ENCODE data around the gene MYEOV. TPM values are rescaled to one million over a fixed set of nuclear protein-coding genes. Genes with fewer than 3 reads are reported as not detected.

MYEOV gene
- total RNA-seq, 1 donor from 2014 or later: 0.21 TPM

- DNase-seq: peak; percentile 79
- intact Hi-C loops (cut with micrococcal nuclease): loop anchor here (1.0 to 5.0 kb wide), 9 partner anchors 13 to 456 kb away; partner anchors contain the start of gene CPT1A
- Mint-ChIP-seq H3K27me3 (peaks cover 2% of the 10 kb centered on the region), H3K4me1 (peaks cover 60% of the 10 kb centered on the region), H3K9me3 (peaks cover 4% of the 10 kb centered on the region), H3K36me3 (ENCODE audit: low read depth) (peaks cover 1% of the 10 kb centered on the region), H3K4me3 (peak overlapping the region; percentile 61), H3K27ac (peak overlapping the region; percentile 91)
Observed at GRCh38 chr11:69297787-69298266, 3.9 kb downstream of the MYEOV start.

- DNase-seq: peak; percentile 79
- H3K4me3 Mint-ChIP-seq: peak overlapping the region; percentile 61
- H3K9me3 Mint-ChIP-seq: peaks cover 4% of the 10 kb centered on the region
- peaks cover 59% of the 10 kb centered on the region for H3K4me1 Mint-ChIP-seq
- H3K27ac Mint-ChIP-seq: peak overlapping the region; percentile 91
- intact Hi-C loops (cut with micrococcal nuclease): loop anchor here (5.0 kb wide), 2 partner anchors 54 to 456 kb away; partner anchors contain the start of gene CPT1A
- peaks cover 1% of the 10 kb centered on the region for H3K36me3 Mint-ChIP-seq (ENCODE audit: low read depth)
- peaks cover 2% of the 10 kb centered on the region for H3K27me3 Mint-ChIP-seq
Observed at GRCh38 chr11:69298267-69299022, 4.5 kb downstream of the MYEOV start.

GRCh38 chr11:69299023-69299461 lies 5.1 kb downstream of the MYEOV start:
- peaks cover 2% of the 10 kb centered on the region for H3K27me3 Mint-ChIP-seq
- peaks cover 1% of the 10 kb centered on the region for H3K36me3 Mint-ChIP-seq (ENCODE audit: low read depth)
- H3K27ac Mint-ChIP-seq: peak overlapping the region; percentile 26
- H3K4me1 Mint-ChIP-seq: peaks cover 59% of the 10 kb centered on the region
- intact Hi-C loops (cut with micrococcal nuclease): loop anchor here (5.0 kb wide), 2 partner anchors 53 to 457 kb away; partner anchors contain the start of gene CPT1A
- H3K4me3 Mint-ChIP-seq: no peak overlapping the region
- H3K9me3 Mint-ChIP-seq: peaks cover 4% of the 10 kb centered on the region
- no peak for DNase-seq

GRCh38 chr11:69299572-69299971 lies 5.6 kb downstream of the MYEOV start:
- peaks cover 59% of the 10 kb centered on the region for H3K4me1 Mint-ChIP-seq
- peak overlapping the region; percentile 26 for H3K27ac Mint-ChIP-seq
- H3K27me3 Mint-ChIP-seq: peaks cover 2% of the 10 kb centered on the region
- DNase-seq: no peak
- H3K36me3 Mint-ChIP-seq (ENCODE audit: low read depth): peaks cover 1% of the 10 kb centered on the region
- no peak overlapping the region for H3K4me3 Mint-ChIP-seq
- intact Hi-C loops (cut with micrococcal nuclease): loop anchor here (5.0 kb wide), 2 partner anchors 53 to 457 kb away; partner anchors contain the start of gene CPT1A
- H3K9me3 Mint-ChIP-seq: peaks cover 4% of the 10 kb centered on the region

GRCh38 chr11:69300120-69301060 lies 6.4 kb downstream of the MYEOV start:
- H3K4me3 Mint-ChIP-seq: no peak overlapping the region
- intact Hi-C loops (cut with micrococcal nuclease): no loop called here
- H3K9me3 Mint-ChIP-seq: peaks cover 4% of the 10 kb centered on the region
- H3K27ac Mint-ChIP-seq: peak overlapping the region; percentile 60
- no peaks in the 10 kb centered on the region for H3K27me3 Mint-ChIP-seq
- peaks cover 56% of the 10 kb centered on the region for H3K4me1 Mint-ChIP-seq
- DNase-seq: no peak
- H3K36me3 Mint-ChIP-seq (ENCODE audit: low read depth): peaks cover 1% of the 10 kb centered on the region

- H3K27me3 Mint-ChIP-seq: no peaks in the 10 kb centered on the region
- intact Hi-C loops (cut with micrococcal nuclease): no loop called here
- peaks cover 50% of the 10 kb centered on the region for H3K4me1 Mint-ChIP-seq
- no peak for DNase-seq
- no peak overlapping the region for H3K4me3 Mint-ChIP-seq
- H3K36me3 Mint-ChIP-seq (ENCODE audit: low read depth): peaks cover 1% of the 10 kb centered on the region
- H3K27ac Mint-ChIP-seq: peak overlapping the region; percentile 60
- peaks cover 4% of the 10 kb centered on the region for H3K9me3 Mint-ChIP-seq
Observed at GRCh38 chr11:69301081-69301454, 7.1 kb downstream of the MYEOV start.

GRCh38 chr11:69301455-69302401 lies 7.8 kb downstream of the MYEOV start:
- no peak overlapping the region for H3K27ac Mint-ChIP-seq
- H3K27me3 Mint-ChIP-seq: no peaks in the 10 kb centered on the region
- intact Hi-C loops (cut with micrococcal nuclease): no loop called here
- H3K9me3 Mint-ChIP-seq: peaks cover 4% of the 10 kb centered on the region
- no peak overlapping the region for H3K4me3 Mint-ChIP-seq
- peaks cover 1% of the 10 kb centered on the region for H3K36me3 Mint-ChIP-seq (ENCODE audit: low read depth)
- no peak for DNase-seq
- peaks cover 45% of the 10 kb centered on the region for H3K4me1 Mint-ChIP-seq

GRCh38 chr11:69302447-69303020 lies 8.6 kb downstream of the MYEOV start:
- H3K4me1 Mint-ChIP-seq: peaks cover 37% of the 10 kb centered on the region
- no peaks in the 10 kb centered on the region for H3K27me3 Mint-ChIP-seq
- H3K36me3 Mint-ChIP-seq (ENCODE audit: low read depth): no peaks in the 10 kb centered on the region
- H3K4me3 Mint-ChIP-seq: no peak overlapping the region
- H3K9me3 Mint-ChIP-seq: no peaks in the 10 kb centered on the region
- intact Hi-C loops (cut with micrococcal nuclease): no loop called here
- no peak overlapping the region for H3K27ac Mint-ChIP-seq
- DNase-seq: no peak

GRCh38 chr11:69303427-69303826 lies 9.5 kb downstream of the MYEOV start:
- Mint-ChIP-seq H3K4me3 (no peak overlapping the region), H3K9me3 (no peaks in the 10 kb centered on the region), H3K4me1 (peaks cover 31% of the 10 kb centered on the region), H3K27me3 (no peaks in the 10 kb centered on the region), H3K27ac (no peak overlapping the region), H3K36me3 (ENCODE audit: low read depth) (no peaks in the 10 kb centered on the region)
- intact Hi-C loops (cut with micrococcal nuclease): no loop called here
- DNase-seq: no peak

- H3K4me3 Mint-ChIP-seq: no peak overlapping the region
- H3K36me3 Mint-ChIP-seq (ENCODE audit: low read depth): no peaks in the 10 kb centered on the region
- intact Hi-C loops (cut with micrococcal nuclease): no loop called here
- no peak overlapping the region for H3K27ac Mint-ChIP-seq
- H3K27me3 Mint-ChIP-seq: no peaks in the 10 kb centered on the region
- H3K9me3 Mint-ChIP-seq: no peaks in the 10 kb centered on the region
- no peak for DNase-seq
- H3K4me1 Mint-ChIP-seq: peaks cover 26% of the 10 kb centered on the region
Observed at GRCh38 chr11:69304258-69304657, 10.3 kb downstream of the MYEOV start.

GRCh38 chr11:69304686-69305085 lies 10.7 kb downstream of the MYEOV start:
- no peaks in the 10 kb centered on the region for H3K27me3 Mint-ChIP-seq
- H3K4me3 Mint-ChIP-seq: no peak overlapping the region
- H3K27ac Mint-ChIP-seq: no peak overlapping the region
- DNase-seq: no peak
- no peaks in the 10 kb centered on the region for H3K9me3 Mint-ChIP-seq
- H3K4me1 Mint-ChIP-seq: peaks cover 23% of the 10 kb centered on the region
- intact Hi-C loops (cut with micrococcal nuclease): no loop called here
- no peaks in the 10 kb centered on the region for H3K36me3 Mint-ChIP-seq (ENCODE audit: low read depth)

GRCh38 chr11:69305885-69306540 lies 12.1 kb downstream of the MYEOV start:
- no peak overlapping the region for H3K27ac Mint-ChIP-seq
- intact Hi-C loops (cut with micrococcal nuclease): no loop called here
- peaks cover 26% of the 10 kb centered on the region for H3K4me1 Mint-ChIP-seq

More at GRCh38 chr11:69305885-69306540, 12.1 kb downstream of the MYEOV start:
- no peak for DNase-seq
- Mint-ChIP-seq H3K36me3 (ENCODE audit: low read depth) (no peaks in the 10 kb centered on the region), H3K27me3 (no peaks in the 10 kb centered on the region), H3K9me3 (no peaks in the 10 kb centered on the region), H3K4me3 (no peak overlapping the region)

All from activated CD4-positive, alpha-beta T cell treated with anti-CD3 and anti-CD28 coated beads, Interleukin-2, amount 10 ng/mL, durations not matched to agents 24 days and 14 days (primary cell).